Uterus (tissue), 4 donors: ENCODE results near the gene RARRES1. TPM values are rescaled to one million over a fixed set of nuclear protein-coding genes. Genes with fewer than 3 reads are reported as not detected.

ENCODE experiments used
- DNase-seq, 2 donors: peaks; one replicate each; pipeline ENCODE4 v3.0.0-alpha.2; 2019 to 2020
- H3K27ac ChIP-seq, 2 donors: fragments of 200-600 bp; sonication (generic); 1 replicate in 1 of 2; 2 replicates in 1 of 2; pipeline ENCODE4 v1.5.1; 2016 to 2018
- H3K27me3 ChIP-seq, 2 donors: fragments of 200-600 bp; sonication (generic); one replicate each; pipeline ENCODE4 v1.5.1; 2018 to 2019; ENCODE audit warnings: control low read depth in 1 of 2
- H3K36me3 ChIP-seq, 2 donors: fragments of 200-600 bp; sonication (generic); one replicate each; pipeline ENCODE4 v1.5.1; 2019; ENCODE audit warnings: control low read depth in 1 of 2
- H3K4me1 ChIP-seq, 2 donors: fragments of 200-600 bp; sonication (generic); one replicate each; pipeline ENCODE4 v1.5.1; 2018 to 2019; ENCODE audit warnings: control low read depth in 1 of 2
- H3K4me3 ChIP-seq, 2 donors: fragments of 200-600 bp; sonication (generic); 1 replicate in 1 of 2; 2 replicates in 1 of 2; pipeline ENCODE4 v1.5.1; 2018 to 2019; ENCODE audit warnings: mild to moderate bottlenecking in 1 of 2
- H3K9me3 ChIP-seq, 2 donors: fragments of 200-600 bp; sonication (generic); one replicate each; pipeline ENCODE4 v1.5.1; 2019; ENCODE audit warnings: control low read depth in 1 of 2
- POLR2A ChIP-seq, 2 donors: fragments of 450-650 bp; IDR thresholded peaks; one replicate each; pipeline ENCODE4 v1.6.1; 2016; ENCODE audit warnings: antibody characterized with exemption in 2 of 2, mild to moderate bottlenecking in 1 of 2, moderate library complexity in 1 of 2
- intact Hi-C: fragments of 100-400 bp; cut with DNase I; formaldehyde crosslinking; loops from one replicate; pipeline ENCODE4 v1.15.1; 2023; ENCODE audit warnings: low total_unique reads
- total RNA-seq, 4 donors: library from RNA; depleted of rRNA in 3 of 4; stranded (reverse); fragments of >200 nt in 3 of 4; gene quantifications; one replicate each; pipeline versions ENCODE4 v1.1.0 to v1.2.4, GENCODE V29; 2014 to 2023
- TF ChIP-seq, protein P1 (sequence below), 4 experiments: fragments of 200-600 bp in 2 of 4; fragments of 450-650 bp in 2 of 4; sonication (generic) in 2 of 4; IDR thresholded peaks; one replicate each; pipeline ENCODE4 v1.5.1; 2016 to 2019; ENCODE audit warnings: antibody characterized with exemption in 4 of 4, mild to moderate bottlenecking in 2 of 4, moderate library complexity in 1 of 4
- donor health status: DM: yes; HTN: yes; CAD: no.

RARRES1 gene, protein sequence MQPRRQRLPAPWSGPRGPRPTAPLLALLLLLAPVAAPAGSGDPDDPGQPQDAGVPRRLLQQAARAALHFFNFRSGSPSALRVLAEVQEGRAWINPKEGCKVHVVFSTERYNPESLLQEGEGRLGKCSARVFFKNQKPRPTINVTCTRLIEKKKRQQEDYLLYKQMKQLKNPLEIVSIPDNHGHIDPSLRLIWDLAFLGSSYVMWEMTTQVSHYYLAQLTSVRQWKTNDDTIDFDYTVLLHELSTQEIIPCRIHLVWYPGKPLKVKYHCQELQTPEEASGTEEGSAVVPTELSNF
- total RNA-seq: 100 to 1,000 TPM in 1 of 4 donors, 10 to 100 TPM in 3; 12.8 to 398 (median 50.5) TPM

GRCh38 chr3:158731938-158732855, at the start of gene RARRES1:
RARRES1 (minus strand) TSS chr3:158732457; CDS start chr3:158732415, 42 bp downstream.
- no peaks in the 10 kb centered on the region for H3K27me3 ChIP-seq
- H3K9me3 ChIP-seq: peaks cover 0 to 3% of the 10 kb centered on the region in 2 donors
- H3K4me3 ChIP-seq: peak within 1 kb of the TSS; percentile 39 to 68
- DNase-seq: peak; percentile 75 to 79
- intact Hi-C loops: no loop called here
- peak within 1 kb of the TSS; percentile 78 to 87 for H3K27ac ChIP-seq
- H3K4me1 ChIP-seq: peaks cover 0 to 7% of the 10 kb centered on the region in 2 donors
- TF ChIP-seq, protein P1, sequence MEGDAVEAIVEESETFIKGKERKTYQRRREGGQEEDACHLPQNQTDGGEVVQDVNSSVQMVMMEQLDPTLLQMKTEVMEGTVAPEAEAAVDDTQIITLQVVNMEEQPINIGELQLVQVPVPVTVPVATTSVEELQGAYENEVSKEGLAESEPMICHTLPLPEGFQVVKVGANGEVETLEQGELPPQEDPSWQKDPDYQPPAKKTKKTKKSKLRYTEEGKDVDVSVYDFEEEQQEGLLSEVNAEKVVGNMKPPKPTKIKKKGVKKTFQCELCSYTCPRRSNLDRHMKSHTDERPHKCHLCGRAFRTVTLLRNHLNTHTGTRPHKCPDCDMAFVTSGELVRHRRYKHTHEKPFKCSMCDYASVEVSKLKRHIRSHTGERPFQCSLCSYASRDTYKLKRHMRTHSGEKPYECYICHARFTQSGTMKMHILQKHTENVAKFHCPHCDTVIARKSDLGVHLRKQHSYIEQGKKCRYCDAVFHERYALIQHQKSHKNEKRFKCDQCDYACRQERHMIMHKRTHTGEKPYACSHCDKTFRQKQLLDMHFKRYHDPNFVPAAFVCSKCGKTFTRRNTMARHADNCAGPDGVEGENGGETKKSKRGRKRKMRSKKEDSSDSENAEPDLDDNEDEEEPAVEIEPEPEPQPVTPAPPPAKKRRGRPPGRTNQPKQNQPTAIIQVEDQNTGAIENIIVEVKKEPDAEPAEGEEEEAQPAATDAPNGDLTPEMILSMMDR (IDR thresholded peaks at IDR 0.05): peak in 2 of 4 experiments; percentile 7 to 38
- no peak for TF ChIP-seq POLR2A (IDR thresholded peaks at IDR 0.05)
- H3K36me3 ChIP-seq: no peaks in the 10 kb centered on the region

GRCh38 chr3:158781849-158782248, 49.6 kb upstream of the RARRES1 start:
- TF ChIP-seq, protein P1 (IDR thresholded peaks at IDR 0.05): no peak
- TF ChIP-seq POLR2A (IDR thresholded peaks at IDR 0.05): no peak
- Histone ChIP-seq H3K36me3 (no peaks in the 10 kb centered on the region), H3K4me1 (no peaks in the 10 kb centered on the region), H3K9me3 (no peaks in the 10 kb centered on the region), H3K27me3 (no peaks in the 10 kb centered on the region), H3K27ac (no peak overlapping the region), H3K4me3 (no peak overlapping the region)
- no peak for DNase-seq
- intact Hi-C loops: no loop called here

GRCh38 chr3:158781191-158781590, 48.9 kb upstream of the RARRES1 start:
- Histone ChIP-seq H3K4me3 (no peak overlapping the region), H3K36me3 (no peaks in the 10 kb centered on the region), H3K27ac (no peak overlapping the region), H3K4me1 (no peaks in the 10 kb centered on the region), H3K27me3 (no peaks in the 10 kb centered on the region), H3K9me3 (no peaks in the 10 kb centered on the region)
- no peak for DNase-seq
- TF ChIP-seq POLR2A (IDR thresholded peaks at IDR 0.05): no peak
- TF ChIP-seq, protein P1 (IDR thresholded peaks at IDR 0.05): no peak
- intact Hi-C loops: no loop called here

GRCh38 chr3:158780766-158781165, 48.5 kb upstream of the RARRES1 start:
- TF ChIP-seq, protein P1 (IDR thresholded peaks at IDR 0.05): no peak
- TF ChIP-seq POLR2A (IDR thresholded peaks at IDR 0.05): no peak
- no peaks in the 10 kb centered on the region for H3K9me3 ChIP-seq
- H3K4me3 ChIP-seq: no peak overlapping the region
- no peaks in the 10 kb centered on the region for H3K4me1 ChIP-seq
- no peak for DNase-seq
- intact Hi-C loops: no loop called here
- no peak overlapping the region for H3K27ac ChIP-seq
- no peaks in the 10 kb centered on the region for H3K36me3 ChIP-seq
- H3K27me3 ChIP-seq: no peaks in the 10 kb centered on the region
